Activated T-cell treated with anti-CD3 and anti-CD28 coated beads for 4 hours (primary cell): ENCODE measurements around the gene IFT52.
"Not testable (repeated sequence)": the region's sequence is repeated elsewhere in the genome, so short reads cannot be mapped to it uniquely, and the experiment has no call there.

Experiments
- DNase-seq: peaks from one replicate; pipeline ENCODE4 v3.0.0-alpha.2; 2020

IFT52 gene

DNA sequence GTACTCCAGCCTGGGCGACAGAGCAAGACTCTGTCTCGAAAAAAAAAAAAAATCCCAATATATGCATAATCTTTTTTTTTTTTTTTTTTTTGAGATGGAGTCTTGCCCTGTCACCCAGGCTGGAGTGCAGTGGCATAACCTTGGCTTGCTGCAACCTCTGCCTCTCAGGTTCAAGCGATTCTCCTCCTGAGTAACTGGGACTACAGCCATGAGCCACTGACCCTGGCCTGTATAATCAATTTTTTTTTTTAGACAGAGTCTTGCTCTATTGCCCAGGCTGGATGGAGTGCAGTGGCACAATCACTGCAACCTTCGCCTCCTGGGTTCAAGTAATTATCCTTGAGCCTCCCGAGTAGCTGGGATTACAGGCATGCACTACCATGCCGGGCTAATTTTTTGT, 64.4 kb downstream of the IFT52 start:
- not testable (repeated sequence) for DNase-seq

DNA sequence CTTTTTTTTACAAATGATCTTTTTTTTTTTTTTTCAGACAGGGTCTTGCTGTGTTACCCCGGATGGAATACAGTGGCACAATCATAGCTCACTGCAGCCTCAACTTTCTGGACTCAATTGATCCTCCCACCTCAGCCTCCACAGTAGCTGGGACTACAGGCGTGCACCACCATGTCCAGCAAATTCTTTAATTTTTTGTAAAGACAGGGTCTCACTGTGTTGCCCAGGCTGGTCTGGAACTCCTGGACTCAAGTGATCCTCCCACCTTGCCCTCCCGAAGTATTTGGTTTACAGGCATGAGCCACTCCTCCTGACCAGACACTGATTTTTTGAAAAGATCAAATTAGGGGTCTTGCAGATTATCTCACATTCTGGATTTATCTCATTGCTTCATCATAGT, 65.2 kb downstream of the IFT52 start:
- DNase-seq = no peak

DNA sequence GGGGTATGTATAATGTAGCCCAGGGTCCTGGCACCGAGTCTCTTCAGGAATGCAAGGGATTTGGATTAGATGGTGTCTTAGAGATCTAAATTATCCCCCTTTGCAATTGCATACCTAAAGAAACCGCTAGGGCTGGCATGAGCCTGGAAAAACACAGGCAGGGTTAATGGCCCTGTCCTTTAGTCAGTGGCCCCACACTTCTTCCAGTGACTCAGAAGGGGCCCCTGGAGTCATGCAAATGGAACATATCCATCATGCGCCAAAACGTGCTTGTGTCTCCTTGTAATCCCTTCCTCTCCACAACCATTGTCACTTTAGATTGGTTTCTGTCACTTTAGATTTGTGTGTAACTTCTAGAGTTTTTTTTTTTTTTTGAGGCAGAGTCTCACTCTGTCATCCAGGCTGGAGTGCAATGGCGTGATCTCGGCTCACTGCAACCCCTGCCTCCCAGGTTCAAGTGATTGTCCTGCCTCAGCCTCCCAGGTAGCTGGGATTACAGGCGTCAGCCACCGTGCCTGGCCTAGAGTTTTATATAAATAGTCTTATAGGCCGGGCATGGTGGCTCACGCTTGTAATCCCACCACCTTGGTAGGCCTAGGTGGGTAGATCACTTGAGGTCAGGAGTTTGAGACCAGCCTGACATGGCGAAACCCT, 67.5 kb downstream of the IFT52 start:
- no peak for DNase-seq

DNA sequence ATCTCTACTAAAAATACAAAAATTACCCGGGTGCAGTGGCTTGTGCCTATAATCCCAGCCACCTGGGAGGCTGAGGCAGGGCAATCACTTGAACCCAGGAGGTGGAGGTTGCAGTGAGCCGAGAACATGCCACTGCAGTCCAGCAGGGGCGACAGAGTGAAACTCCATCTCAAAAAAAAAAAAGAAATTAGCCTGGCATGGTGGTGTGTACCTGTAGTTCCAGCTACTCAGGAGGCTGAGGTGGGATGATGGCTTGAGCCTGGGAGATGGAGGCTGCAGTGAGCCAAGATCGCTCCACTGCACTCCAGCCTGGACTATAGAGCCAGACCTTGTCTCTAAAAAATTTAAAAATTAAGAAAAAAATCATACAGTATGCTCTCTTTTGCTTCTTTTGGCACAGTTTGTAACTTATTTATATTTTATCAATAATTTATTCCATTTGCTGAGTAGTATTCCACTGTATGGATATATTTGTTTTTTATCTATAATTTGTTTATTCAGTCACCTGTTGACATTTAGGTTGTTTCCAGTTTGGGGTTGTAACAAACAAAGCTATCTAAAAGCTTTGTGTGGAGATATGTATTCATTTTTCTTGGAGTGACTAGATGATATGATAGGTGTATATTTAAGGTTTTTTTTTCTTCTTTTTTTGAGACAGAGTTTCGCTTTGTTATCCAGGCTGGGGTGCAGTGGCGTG, 68.1 kb downstream of the IFT52 start:
- DNase-seq = no peak

DNA sequence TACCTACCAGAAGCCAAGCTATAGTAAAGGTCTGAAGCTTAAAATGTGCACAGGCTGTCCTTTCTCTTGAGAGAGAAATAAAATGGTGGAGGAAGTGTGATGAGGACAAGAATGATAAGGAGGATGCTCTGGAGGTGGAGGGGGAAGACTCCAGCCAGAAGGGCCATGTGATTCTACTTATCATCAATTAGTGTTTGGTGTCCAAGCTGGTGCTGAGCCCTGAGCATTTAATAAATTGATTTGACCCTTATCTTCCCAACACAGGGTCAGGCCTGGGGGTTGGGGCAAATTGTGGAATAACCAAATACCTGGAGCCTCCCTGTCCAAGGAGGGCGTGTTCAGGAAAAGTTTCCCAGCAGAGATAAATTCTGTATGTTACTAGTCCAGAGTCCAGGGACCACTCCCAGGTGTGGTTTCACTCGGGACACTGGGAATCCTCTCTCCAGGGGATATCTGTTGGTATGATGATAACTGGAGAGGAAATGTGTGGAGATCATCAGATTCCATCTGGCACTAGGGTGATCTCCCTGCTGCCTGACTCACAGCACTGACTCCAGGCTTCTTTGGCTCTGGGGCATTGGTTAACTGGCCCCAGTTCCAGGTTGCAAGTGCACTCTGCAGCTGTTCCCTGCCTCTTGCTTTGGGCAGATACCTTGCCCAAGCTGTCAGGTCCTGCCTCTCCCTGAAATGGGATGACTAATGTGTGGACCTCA, 72.4 kb downstream of the IFT52 start:
- no peak for DNase-seq

DNA sequence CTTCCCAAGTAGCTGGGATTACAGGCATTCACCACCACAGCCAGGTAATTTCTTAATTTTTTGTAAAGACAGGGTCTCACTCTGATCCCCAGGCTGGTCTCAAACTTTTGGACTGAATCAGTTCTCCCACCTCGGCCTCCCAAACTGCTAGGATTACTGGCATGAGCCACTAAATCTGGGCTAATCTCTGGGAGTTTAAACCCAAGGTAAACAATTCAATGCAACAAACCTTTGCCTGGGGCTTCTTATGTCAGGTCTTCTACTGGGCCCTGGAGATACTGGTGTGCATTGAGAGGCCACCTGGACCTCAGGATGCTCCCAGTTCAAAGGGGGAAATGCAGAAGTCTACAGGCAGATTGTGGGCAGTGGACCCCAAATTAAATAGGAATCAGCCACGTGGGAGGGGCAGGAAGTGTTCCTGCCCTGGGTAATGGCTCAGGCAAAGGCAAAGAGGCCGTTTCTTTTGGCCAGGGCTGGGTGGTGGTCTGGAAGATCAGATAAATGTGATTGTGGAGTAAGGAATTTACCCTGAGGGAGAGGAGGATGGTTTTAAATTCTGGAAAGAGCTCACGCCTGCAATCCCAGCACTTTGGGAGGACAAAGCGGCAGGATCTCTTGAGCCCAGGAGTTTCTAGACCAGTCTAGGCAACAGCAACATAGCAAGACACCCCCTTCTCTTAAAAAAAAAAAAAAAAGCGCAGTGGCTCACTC, 74.9 kb downstream of the IFT52 start:
- no peak for DNase-seq

DNA sequence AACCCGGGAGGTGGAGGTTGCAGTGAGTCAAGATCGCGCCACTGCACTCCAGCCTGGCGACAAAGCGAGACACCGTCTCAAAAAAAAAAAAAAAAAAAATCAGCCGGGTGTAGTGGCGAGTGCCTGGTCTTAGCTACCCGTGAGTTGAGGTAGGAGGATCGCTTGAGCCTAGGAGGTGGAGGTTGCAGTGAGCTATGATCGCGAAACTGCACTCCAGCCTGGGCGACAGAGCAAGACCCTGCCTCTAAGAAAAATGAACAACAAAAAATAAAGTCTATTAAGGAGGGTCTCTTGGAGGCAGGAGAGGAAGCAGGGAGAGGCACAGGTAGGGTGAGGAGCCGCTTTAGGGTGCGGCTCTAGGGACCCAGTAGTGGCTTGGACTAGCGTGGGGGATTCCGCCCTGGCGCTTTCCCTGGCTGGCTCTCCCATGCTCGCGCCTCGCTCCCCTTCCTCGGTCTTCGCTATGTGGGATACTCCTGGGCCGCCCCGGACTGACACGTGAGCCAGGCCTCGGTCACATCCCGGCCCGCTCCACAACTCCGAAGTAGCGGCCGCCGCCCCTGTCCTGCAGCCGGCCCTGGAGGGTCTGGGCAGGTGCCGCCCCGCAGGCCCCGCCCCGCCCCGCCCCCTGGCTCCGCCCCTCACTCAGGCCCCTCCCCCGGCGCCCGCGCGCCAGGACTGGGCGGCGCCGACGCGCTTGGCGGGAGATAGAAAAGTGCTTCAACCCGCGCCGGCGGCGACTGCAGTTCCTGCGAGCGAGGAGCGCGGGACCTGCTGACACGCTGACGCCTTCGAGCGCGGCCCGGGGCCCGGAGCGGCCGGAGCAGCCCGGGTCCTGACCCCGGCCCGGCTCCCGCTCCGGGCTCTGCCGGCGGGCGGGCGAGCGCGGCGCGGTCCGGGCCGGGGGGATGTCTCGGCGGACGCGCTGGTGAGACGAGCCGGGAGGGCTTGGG, 75.9 kb downstream of the IFT52 start, which contains the start of gene MYBL2:
Gene MYBL2 (plus strand): TSS at position 739 of the 953 bp plus-strand sequence. CDS start 170 bp downstream, at position 909.
- DNase-seq = peak; percentile 50

DNA sequence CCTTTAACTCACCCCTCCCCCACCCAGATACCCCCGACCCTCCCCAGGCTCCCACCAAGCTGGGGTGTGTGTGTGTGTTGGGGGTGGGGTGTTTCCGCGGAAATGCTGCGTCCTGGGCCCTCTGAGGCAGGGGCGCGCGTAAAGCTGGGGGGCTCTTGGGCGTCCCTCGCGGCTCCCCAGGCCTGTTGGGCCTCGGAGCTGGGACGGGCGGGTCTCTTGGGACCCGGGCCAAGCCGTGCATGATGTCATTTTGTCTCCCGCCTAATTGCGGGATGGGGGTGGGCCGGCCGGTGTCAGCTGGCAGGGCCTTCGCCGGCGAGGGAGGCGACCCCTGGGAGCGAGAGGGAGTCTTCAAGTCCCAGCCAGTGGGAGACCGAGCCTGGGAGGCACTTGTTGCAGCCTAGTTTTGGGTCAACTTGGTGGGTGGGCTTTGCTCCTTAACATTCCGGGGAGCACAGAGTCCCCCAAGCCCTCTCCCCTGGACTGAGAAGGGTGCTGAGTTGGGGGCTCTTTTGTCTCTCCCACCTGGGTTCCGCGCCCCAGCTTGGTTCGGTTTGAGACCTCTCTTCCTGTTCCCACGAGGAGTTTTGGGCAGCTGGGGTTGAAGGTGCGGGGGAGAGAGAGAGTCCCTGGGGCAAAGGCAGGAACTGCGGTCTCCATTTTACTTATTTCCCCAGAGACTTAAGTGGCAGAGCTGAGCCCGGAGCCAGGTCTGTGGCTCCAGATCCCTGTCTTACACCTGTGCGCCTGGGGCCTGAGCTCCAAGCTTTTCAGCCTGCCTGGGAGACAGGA, 76.8 kb downstream of the IFT52 start:
- no peak for DNase-seq

DNA sequence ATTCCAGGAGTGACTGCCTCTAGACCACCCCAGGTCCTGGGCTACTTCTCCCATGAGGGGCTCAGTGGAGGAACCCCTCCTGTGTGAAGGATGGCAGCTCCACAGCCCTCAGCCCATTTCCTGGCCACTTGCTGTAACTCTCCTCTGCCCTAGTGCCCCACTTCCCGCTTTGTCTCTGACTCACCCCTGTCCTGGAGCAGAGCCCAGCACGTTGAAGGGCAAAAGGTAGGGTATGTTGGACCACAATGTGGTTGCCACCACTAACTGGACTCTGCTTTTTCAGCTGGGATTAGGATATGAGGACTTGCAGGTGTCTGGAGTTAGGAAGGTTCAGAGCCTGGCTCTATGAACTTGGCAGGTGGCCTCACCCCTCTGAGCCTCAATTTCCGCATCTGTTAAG, 78.6 kb downstream of the IFT52 start:
- DNase-seq = no peak

DNA sequence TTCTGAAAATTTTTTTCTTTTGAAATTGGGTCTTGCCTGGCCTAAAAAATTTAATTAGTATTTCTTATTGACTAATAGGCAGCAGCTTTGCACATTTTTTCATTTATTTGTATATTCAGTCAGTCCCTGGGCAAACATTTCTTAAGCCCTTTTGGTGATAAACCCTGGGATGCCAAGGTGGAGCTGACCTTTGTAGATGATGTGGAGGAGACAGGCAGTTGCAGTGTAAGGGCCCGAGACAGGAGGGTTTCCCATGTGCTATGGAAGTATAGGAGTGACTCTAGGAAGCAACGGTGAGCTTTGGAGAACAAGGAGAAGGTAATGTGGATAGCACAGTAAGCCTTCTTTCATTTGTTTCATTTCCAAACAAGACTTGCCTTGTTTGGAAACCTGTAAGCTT, 79.7 kb downstream of the IFT52 start:
- DNase-seq = no peak

DNA sequence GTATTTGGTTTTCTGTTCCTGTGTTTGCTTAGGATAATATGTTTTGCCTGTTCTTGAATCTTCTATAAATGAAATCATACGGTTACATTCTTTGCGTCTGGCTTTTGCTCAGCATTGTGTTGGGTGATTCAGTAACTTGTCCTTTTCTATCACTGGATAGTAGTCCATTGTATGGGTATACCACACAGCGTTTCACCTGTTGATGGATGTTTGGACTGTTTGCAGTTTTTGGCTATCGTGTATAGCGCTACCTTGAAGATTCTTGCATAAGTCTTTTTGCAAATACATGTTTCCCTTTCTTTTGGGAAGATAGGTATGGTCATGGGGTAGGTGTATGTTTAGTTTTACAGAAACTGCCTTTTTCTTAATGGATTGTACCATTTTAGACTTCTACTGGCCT, 85.6 kb downstream of the IFT52 start:
- no peak for DNase-seq

DNA sequence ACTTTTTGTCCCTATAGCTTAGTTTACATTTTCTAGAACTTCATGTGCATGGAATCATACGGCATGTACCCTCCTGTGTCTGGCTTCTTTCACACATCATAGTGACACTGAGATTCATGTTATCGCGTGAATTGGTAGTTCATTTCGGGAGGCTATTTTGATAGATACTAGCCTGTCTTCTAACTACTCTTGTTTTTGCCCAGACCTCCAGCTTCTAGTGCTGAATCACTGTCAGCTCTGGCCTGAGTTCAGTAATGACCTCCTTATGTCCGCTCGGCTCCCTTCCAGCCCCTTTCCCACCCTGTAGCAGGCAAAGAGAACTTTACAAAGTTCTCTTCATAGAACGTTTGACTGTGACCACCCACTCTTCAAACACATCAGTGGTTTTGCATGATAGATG, 90.2 kb downstream of the IFT52 start:
- no peak for DNase-seq

DNA sequence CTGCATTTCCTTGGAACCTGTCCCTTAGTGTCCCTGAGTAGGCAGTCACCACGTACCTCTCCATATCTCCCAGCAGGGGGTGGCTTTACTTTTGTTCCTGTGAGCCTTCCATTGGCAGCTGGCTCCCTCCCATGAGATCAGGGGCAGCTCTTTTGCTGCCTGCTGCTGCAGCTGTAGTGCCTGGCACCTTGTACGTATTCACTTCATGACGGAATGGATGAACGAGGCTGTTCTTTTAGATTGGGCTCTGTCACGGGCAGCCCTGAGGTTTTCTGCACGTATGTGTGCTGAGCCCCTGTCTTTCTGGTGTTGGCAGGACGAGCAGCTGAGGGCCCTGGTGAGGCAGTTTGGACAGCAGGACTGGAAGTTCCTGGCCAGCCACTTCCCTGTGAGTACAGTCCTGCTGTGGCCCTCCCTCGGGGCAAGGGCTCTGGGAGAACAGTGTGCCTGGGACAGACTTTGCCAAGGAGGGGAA, 90.8 kb downstream of the IFT52 start:
- no peak for DNase-seq

DNA sequence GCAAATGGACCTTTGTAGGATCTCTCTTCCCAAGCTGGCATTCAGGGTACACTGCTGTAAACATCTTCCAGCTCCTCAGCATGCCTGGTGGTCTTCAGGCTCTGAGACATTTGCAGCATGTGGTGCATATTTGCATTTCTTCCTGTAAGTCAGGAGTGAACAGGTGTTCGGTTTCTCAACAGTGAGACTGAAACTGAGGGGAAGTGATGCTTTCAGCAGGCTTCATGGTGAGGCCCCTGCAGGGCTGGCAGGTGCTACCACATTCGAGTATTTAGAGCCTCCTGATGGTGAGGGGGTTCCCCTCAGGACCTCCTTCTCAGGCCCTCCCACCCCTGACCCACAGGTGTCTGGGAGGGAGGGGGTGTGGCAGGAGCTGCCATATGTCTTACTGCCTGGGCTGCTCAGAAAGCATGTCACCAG, 91.3 kb downstream of the IFT52 start:
- DNase-seq = no peak

DNA sequence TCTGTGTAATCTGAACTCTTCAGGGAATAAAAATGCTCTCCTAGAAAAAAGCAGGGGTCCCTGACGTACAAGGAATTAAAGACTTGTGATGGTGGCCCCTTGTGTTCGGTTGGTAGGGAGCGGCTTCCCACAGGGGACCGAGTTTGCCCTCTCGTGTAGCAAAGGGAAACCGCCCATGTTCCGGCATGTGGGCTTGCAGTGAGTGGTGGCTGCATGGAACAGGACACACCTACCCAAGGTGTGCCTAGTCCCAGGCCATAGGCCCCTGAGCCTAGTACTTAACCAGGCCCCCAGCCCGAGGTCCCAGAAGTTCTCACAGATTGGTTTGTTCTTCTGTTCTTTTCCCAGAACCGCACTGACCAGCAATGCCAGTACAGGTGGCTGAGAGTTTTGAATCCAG, 91.7 kb downstream of the IFT52 start:
- no peak for DNase-seq

DNA sequence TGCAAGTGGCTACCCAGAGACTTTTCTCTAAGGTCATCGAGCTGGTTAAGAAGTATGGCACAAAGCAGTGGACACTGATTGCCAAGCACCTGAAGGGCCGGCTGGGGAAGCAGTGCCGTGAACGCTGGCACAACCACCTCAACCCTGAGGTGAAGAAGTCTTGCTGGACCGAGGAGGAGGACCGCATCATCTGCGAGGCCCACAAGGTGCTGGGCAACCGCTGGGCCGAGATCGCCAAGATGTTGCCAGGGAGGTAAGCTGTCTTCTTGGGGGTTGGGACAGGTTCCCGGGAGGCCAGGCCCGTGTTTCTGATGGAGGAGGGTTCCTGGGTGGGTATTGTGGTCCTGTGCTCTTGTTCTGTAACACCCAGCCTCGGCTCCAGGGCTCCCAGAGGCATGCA, 96.1 kb downstream of the IFT52 start:
- no peak for DNase-seq

DNA sequence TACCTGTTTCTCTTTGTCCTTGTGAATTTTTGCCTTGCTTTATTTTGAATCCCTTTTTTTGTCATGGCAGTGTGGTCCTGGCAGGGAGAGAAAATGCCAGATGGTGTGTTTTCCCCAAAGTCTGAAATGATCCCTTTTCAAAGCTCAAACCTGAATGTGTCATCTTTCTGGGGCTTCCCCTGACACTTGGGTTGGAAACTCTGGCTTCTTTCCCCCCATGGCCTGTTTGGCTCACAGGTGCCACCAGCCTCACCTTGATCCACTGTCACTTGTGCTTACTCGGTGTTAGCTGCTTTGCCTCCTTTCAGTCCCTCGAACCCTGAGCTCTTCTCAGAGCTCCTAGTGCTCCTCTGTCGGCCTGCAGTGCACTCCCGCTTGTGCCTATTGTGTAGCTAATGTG, 98.4 kb downstream of the IFT52 start:
- no peak for DNase-seq

DNA sequence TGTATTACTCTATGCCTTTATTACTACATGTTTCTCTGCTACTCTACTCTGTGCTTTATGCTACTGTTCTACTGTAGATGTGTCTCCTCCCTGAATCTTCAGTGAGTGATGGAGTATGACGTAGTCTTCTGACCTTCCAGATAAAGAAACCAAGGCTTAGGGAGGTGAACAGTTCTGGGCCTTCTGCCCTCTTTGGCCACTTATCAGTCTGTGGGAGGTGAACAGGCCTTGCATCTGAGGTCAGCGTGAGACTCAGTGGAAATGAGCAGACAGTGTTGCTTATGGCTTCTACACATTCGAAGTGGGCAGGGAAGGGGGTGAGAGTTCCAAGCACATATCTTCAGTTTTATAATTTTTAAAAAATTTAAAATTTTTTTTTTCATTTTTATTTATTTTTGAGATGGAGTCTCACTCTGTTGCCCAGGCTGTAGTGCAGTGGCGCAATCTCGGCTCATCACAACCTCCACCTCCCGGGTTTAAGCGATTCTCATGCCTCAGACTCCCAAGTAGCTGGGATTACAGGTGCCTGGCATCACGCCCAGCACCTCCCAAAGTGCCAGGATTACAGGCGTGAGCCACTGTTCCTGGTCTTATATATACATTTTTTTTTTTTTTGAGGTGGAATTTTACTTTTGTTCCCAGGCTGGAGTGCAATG, 100.3 kb downstream of the IFT52 start:
- no peak for DNase-seq

DNA sequence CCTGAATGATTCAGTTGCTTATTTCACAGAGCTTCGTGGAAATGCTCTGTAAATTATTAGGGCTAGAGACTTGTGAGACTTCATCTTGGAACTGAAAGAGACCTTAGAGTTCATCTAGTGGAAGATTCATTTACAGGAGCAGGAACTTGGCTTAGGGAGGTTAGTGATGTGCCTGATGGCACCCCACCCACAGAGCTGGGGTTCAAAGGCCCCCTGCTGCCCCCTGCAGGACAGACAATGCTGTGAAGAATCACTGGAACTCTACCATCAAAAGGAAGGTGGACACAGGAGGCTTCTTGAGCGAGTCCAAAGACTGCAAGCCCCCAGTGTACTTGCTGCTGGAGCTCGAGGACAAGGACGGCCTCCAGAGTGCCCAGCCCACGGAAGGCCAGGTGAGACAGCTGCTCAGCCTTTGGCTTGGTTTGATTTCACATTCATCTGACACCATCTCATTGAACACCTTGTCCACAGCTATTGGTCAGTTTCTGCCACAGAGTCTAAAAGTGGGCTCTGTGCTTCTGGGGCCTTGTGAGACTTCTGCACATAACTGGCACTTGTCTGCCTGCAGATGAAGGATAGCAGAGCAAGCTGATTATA, 101.3 kb downstream of the IFT52 start:
- peak; percentile 30 for DNase-seq

DNA sequence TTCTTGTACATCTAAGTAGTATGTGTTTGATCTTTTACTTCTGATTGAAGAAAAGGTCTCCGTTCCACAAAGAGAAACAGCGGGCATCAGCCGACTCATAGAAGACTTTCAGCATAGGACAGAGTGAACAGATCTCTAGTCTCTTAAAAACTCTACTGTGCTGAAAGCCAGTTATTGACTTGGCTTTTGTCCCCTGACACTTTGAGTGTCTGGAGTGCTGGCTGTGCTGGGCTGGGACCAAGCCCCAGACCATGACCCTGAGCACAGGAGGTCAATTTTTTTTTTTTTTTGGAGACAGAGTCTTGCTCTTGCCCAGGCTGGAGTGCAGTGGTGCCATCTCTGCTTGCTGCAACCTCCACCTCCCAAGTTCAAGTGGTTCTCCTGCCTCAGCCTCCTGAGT, 104.0 kb downstream of the IFT52 start:
- DNase-seq = no peak
